ENCODE measurements around the gene SOX6.

Gene SOX6

DNA sequence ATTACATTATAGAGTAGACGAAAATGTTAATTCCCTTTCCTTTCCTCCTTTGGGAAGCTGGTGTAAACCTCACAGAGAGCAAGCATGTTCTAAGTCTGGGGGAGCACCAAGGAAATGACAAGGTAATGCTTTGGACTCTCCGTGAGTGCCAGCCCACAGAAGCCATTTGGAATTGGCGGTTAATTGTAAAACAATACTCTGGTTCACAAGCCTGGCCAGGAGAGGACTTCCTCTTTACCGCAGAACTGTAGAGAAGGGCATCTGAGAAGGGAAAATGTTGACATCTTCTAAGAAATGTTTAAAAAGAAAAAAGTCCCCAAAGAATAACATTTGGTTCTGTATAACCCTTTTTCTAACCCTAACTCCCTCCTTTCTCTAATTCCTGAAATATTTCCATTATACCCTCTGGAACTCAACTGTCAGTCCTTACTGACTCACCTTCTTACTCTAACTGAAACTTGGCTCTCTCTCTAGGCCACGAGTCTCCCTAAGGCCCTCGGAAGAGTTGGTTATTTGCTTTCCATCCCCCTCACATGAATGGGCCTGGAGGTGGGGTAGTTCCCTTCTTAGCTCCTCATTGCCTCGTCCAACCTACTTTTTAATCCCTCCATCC, 379.8 kb downstream of the SOX6 start:
- no peak for FAIRE-seq

DNA sequence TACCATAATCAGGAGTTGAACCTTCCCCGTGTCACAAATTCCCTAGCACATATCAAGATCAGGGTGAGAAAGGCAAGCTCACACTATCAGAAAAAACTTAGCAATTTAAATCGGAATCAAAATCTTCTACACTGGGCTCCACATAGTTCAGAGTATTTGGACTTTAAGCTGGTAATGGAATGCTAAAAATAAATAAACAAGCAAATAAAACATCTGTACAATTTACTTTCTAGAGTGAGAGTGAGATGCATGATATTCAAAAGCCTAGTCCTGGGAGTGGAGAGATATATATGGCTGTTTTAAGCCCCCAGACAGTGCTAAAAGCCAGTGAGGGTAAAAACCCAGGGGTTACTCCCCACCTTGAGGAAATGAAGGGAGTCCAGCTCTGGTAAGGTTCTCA, 380.6 kb downstream of the SOX6 start:
- DNase-seq (ENCODE audit: insufficient read length, low spot score): no peak
- FAIRE-seq: no peak
- TF ChIP-seq, protein P1, sequence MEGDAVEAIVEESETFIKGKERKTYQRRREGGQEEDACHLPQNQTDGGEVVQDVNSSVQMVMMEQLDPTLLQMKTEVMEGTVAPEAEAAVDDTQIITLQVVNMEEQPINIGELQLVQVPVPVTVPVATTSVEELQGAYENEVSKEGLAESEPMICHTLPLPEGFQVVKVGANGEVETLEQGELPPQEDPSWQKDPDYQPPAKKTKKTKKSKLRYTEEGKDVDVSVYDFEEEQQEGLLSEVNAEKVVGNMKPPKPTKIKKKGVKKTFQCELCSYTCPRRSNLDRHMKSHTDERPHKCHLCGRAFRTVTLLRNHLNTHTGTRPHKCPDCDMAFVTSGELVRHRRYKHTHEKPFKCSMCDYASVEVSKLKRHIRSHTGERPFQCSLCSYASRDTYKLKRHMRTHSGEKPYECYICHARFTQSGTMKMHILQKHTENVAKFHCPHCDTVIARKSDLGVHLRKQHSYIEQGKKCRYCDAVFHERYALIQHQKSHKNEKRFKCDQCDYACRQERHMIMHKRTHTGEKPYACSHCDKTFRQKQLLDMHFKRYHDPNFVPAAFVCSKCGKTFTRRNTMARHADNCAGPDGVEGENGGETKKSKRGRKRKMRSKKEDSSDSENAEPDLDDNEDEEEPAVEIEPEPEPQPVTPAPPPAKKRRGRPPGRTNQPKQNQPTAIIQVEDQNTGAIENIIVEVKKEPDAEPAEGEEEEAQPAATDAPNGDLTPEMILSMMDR (IDR thresholded peaks at IDR 0.05; ENCODE audit: insufficient read depth, missing control alignments): no peak

More for the DNA sequence above, 379.8 kb downstream of the SOX6 start:
- TF ChIP-seq, protein P1 (IDR thresholded peaks at IDR 0.05; ENCODE audit: insufficient read depth, missing control alignments): no peak
- DNase-seq (ENCODE audit: insufficient read length, low spot score): no peak

DNA sequence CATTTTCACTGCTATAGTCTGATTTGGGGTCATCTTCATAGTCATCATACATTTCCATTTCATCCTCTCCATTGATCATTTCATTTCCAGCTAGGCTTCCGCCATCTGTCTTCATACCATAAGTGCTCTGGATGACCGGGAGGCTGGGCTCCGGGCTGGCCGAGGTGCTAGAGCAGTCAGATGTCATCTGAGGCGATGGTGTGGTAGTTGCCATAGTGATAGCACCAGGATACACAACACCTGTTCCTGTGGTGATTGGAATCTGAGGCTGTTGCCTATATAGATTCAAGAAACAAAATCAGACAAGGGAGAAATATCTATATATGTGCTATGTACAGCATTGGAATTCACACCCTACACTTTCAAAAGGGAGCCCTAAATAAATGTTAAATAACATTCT, 383.5 kb downstream of the SOX6 start:
- TF ChIP-seq, protein P1 (IDR thresholded peaks at IDR 0.05; ENCODE audit: insufficient read depth, missing control alignments): no peak

DNA sequence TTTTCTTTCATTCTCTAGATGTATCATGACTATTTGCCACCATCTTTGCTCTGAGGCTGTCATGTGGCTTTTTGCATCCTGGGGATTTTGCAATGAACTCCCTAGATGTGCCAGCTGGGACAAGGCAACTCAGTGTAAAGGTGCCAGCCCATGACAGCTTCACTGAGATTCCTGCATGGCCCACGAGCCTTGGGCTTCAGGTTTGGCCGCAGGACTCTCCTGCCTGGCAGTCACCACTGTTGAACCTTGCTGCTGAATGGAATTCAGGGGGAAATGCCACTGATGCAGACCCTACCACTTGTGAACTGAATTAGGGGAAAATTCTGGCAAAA, 385.2 kb downstream of the SOX6 start:
- FAIRE-seq (no peak), DNase-seq (ENCODE audit: insufficient read length, low spot score) (no peak)
- TF ChIP-seq, protein P1 (IDR thresholded peaks at IDR 0.05; ENCODE audit: insufficient read depth, missing control alignments): no peak

More for the DNA sequence above, 383.5 kb downstream of the SOX6 start:
- no peak for DNase-seq (ENCODE audit: insufficient read length, low spot score)
- FAIRE-seq: no peak

DNA sequence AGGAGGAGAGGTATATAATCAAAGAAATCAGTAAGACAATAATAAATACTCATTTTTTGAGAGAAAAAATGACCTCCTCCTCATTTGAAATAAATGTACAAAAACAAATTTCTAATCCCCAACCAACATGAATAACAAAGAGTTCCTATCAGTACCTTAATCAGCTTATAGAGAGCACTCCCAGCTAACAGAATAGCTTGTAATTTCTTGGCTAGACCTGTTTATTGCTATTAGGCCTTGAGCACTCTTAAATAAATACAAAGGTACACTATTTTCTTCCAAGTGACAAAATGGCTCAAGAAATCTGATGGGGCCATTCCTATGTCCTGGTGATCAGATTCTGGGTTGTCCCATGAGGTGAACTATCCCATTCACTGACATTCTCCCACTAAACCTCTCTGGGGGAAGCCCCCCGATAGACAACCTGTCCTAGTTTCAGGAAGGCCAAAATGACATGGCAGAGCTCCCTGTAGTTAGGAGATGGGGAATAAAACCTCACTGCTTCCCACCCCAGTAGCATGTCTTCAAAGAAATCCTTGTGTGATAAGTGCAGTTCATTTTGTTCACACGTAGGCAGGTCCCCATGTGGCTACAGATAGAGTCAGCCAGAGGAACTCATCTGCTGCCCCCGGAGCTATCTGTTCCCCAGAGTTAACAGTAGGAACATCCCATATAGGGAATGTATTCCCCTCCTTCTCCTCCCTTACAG, 385.7 kb downstream of the SOX6 start:
- FAIRE-seq (no peak), DNase-seq (ENCODE audit: insufficient read length, low spot score) (no peak)

DNA sequence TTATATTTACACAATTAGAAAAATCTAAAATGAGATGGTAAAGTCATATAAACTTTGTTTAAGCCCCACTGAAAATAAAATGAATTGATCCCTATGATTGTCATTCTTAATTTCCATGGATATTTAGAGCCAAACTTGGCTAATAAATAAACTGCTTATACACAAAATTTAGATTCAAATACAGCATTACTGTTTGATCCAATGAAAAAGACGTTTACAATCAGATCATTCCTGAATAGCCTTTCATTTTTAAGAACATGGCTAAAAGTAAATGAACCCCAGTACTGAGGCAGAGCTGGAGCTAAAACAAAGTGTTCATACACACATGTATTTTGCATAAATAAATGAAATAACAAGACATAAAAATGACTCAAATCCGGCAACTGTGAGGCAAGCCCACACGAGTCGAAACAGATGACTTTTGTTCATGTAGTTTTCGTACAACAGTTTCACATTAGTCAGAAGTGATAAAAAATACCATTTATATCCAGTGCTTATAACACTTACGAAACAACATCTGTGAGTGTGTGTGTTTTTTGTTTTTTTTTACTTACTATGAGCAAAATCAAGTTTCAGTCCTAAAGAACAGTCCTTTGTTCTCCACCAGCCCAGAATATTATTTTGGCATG, 386.5 kb downstream of the SOX6 start:
- FAIRE-seq: no peak
- no peak for DNase-seq (ENCODE audit: insufficient read length, low spot score)
- TF ChIP-seq, protein P1 (IDR thresholded peaks at IDR 0.05; ENCODE audit: insufficient read depth, missing control alignments): no peak

More for the DNA sequence above, 385.7 kb downstream of the SOX6 start:
- TF ChIP-seq, protein P1 (IDR thresholded peaks at IDR 0.05; ENCODE audit: insufficient read depth, missing control alignments): no peak

DNA sequence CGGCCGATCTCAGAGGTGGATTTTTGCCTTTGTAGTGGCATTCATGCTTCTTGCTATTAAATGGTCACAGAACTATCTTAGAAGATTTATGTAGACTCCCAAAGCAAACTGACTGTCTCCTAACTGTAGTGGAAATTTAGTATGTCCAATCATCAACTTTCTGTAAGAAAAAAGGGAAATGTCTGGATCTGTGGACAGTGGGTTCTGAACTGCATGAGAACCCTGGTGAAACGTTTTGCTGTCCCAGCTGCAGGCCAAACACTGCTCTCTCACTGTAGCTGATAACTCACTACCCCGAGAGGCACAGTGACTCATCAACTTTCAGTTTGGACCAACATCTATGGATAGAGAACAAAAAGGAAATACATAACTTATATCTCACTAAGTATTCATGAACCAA, 387.1 kb downstream of the SOX6 start:
- no peak for FAIRE-seq
- no peak for DNase-seq (ENCODE audit: insufficient read length, low spot score)
- TF ChIP-seq, protein P1 (IDR thresholded peaks at IDR 0.05; ENCODE audit: insufficient read depth, missing control alignments): no peak
